NCI-H69 (cell line): ENCODE measurements around the gene TMED9.

Source experiments
- DNase-seq: peaks from one replicate; lab custom pipeline; 2025; lab: John Stamatoyannopoulos, UW

The TMED9 gene

DNA sequence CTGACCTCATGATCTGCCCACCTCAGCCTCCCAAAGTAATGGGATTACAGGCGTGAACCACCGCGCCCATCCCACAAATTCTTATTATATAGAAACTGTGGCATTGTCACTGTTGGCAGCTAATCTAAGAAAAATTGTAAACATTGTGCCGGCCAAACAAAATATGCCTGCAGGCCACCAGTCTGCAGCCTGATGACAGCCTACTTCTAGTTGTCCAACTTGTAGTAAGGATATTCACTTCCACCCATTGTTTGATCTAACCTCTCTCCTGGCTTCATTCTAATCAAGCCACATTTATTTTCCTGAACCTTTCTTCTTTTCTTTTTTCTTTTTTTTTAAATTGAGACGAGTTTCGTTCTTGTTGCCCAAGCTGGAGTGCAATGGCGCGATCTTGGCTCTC lies 13.7 kb upstream of the TMED9 start:
- no peak for DNase-seq

DNA sequence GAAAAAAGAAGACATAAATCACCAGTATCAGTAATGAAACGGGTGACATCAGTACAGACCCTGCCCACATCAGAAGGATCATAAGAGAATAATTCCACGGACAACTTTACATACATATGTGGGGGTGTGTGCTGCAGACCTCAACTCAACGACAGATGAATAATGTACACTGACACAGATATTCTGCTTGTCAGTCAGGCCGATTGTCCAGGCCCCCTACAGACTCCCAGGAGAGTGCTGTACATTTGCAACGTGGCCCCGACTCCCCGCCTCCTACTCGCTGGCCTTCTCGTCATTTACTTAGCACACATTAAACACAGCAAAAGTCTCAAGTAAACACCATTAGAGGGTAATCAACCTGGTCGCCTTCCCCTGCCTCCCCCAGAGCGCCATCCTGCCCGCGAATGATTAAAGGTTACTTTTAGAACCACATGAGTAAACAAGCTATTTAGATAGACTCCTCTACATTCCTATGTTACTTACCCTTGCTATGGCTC lies 3.5 kb upstream of the TMED9 start:
- peak; percentile 90 for DNase-seq

DNA sequence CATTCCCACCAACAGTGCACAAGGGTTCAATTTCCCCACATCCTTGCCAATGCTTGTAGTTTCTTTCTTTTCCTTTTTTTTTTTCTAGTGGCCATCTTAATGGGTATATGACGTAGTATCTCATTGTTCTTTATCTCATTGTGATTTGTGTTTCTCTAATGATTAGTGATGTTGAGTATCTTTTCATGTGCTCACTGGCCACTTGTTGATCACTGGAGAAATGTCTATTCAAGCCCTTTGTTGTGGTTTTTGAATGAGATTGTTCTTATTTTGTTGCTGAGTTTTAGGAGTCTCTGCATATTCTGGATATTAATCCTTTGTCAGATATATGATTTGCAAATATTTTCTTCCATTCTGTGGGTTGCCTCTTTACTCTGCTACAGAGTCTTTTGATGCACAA lies 1.6 kb upstream of the TMED9 start:
- no peak for DNase-seq

DNA sequence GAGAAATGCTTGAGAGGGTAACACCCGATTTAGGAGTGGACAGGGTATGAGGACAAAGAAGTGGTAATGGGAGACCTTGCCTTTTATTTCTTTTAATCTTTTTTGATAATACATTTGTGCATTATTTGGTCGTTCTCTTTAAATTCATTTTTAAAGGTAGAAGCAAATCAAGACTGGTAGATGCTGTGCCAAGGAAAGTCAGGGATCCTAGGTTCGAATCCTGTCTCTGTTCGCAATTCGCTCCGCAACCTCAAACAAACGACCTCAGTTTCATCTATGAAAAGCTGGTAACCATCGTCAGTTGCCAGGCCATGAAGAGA lies 353 bp upstream of the TMED9 start:
- peak; percentile 57 for DNase-seq

DNA sequence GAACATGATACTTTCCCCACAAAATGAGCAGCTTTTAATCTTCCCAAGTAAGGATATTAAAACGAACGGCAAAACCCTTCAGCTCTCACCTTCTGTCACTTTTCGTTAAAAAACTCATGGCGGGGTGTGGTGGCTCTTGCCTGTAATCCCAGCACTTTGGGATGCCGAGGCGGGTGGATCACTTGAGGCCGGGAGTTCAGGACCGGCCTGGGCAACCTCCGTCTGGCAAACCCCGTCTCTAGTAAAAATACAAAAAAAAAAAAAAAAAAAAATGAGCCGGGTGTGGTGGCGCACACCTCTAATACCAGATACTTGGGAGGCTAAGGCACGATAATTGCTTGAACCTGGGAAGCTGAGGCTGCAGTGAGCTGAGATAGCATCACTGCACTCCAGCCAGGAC lies 902 bp downstream of the TMED9 start:
- no peak for DNase-seq

DNA sequence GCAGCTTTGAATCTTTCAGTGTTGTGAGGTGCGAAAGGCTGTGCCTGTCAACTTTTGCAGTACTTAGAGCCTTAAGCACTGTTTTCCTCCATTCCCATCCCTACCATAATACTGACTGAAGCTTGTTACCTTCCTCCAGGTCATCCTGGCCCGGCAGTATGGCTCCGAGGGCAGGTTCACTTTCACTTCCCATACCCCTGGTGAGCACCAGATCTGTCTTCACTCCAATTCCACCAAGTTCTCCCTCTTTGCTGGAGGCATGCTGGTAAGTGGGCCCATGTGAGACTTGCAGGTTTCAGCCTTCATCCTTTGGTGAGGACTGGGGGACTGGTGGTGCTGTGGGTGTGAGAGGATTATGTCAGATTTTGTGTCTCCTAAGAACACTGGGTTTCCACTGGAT lies 1.5 kb downstream of the TMED9 start:
- no peak for DNase-seq

DNA sequence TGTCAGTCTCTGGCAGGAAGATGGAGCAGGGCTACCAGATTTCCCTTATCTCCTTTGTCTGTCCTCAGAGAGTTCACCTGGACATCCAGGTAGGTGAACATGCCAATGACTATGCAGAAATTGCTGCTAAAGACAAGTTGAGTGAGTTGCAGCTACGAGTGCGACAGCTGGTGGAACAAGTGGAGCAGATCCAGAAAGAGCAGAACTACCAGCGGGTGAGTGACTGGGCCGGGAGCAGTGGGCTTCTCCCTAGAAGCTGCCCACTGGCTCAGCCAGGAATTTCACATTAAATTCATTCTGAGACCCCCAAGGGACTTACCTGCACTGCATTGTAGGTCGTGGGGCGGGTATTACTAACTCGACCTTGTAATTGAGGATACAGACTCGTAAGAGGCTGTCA lies 2.1 kb downstream of the TMED9 start:
- no peak for DNase-seq

DNA sequence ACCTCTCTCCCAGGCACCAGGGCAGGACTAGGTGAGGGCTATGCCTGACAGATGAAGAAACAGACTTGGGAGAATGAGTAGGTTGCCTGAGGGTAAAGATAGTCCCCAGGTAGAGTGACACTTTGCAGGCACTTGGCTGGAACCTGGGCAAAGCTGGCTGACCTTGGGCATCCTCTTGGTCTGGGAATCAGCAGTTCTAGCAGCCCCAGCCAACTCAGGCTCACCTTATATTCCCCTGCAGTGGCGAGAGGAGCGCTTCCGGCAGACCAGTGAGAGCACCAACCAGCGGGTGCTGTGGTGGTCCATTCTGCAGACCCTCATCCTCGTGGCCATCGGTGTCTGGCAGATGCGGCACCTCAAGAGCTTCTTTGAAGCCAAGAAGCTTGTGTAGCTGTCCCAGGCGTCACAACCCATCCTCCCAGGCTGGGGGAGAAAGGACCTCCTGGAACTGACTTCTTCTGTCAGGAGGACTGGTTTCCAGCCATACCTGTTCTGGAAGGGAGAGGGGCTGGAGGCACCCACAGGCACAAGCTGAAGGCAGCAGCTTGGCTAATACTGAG lies 3.1 kb downstream of the TMED9 start:
- no peak for DNase-seq

DNA sequence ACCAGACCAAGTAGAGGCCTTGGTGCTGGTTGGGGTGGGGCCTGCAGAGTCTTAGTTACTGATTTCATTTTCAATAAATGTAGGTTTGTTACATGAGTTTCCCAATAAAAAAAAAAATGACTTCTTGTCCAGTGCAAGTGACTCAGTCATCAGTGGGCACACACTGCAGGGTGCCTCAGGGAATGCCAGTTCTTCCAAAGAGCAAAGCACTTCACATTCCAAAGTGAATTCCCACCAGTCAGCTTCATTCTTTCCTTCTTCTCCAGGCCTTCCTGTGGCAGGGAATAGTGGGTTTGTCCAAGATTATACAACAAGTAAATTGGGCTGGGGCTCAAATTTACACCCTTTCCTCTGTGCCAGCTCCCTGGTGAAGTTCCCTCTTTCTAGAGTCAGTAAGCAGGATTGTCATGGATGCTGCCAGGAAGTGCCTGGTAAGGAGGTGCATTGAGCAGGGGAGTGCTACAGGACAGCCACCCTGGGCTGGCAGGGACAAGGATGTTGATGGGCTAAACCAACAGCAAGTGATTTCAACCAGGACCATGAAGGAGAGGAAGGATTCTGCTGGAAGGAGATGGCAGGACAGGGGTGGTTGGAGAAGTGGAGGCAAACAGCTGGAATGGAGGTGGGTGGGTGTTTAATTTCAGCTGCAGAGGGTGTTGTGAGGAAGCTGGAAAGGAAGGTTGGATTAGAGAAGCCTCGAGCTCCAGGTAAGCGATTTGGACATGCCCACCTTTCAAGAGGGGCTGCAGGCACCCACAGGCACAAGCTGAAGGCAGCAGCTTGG lies 4.2 kb downstream of the TMED9 start:
- DNase-seq: no peak

DNA sequence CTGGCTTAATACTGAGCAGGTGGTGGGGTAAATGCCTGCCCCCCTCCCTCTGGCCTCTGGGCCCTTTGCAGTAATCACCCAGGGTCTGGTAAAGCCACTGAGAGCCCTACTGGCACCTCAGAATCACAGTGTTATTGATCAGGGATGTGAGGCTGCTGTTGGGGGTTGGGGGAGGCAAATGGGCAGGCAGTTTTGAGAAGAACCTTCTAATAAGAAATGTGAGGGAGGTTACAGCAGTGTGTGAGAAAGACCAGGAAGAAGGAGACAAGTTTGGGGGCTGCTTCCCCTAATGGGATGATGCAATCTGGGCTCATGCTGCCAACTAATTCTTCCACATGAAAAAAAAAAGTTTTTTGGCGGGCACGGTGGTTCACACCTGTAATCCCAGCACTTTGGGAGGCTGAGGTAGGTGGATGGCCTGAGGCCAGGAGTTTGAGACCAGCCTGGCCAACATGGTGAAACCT lies 4.8 kb downstream of the TMED9 start:
- no peak for DNase-seq

DNA sequence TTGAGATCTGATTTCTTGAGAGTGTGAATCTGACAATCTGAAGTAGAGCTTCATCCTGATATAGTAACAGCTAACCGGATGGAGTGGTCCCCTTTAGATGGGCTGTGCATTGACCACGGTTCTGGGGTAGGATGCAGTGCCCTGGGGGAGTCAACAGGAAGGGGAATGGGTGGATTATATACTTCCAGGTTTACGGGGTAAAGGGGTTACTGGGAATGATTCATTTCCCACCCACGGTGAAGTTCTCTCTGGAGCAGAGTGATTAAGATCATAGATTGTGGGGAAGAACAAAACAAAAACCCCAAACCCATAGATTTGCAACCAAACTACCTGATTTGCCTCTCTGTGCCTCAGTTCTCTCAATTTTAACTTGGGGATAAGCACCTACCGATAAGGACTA lies 6.5 kb downstream of the TMED9 start:
- no peak for DNase-seq

DNA sequence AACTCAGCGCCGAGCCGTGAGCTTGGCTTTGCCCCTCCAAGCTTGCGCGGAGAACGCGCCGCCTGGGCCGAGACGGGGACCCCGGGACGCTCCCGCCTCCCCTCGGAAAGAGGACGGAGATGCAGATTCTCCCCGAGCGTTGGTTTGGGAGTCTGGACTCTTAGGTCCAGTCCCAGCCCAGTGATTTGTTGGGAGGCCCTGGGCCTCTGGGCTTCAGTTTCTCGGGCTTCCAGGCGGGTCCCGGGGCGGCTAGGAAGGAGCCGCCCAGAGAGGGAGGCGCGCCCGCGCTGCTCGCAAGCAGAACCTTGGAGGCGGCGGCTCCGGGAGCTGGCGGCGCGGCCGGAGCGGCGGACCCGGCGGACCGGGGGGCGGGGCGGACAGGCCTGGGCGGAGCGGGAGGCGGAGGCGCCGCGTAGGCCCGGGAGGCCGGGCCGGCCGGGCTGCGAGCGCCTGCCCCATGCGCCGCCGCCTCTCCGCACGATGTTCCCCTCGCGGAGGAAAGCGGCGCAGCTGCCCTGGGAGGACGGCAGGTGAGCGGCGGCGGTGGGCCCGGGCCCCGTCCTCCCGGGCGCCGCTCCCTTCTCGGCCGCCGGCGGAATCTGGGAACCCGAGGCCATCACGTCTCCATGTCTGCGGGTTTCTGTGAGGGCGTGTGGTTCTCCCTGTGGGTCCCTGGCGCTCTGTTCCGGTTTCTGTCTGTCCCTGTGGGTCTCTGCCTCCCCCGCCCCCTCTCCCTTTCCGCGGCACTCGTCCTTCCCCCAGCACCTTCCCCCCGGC lies 7.9 kb downstream of the TMED9 start, which contains the start of gene B4GALT7:
B4GALT7 (plus strand) TSS at position 402 of the 777 bp plus-strand sequence; CDS start at position 481, 79 bp downstream.
- DNase-seq: peak; percentile 92

DNA sequence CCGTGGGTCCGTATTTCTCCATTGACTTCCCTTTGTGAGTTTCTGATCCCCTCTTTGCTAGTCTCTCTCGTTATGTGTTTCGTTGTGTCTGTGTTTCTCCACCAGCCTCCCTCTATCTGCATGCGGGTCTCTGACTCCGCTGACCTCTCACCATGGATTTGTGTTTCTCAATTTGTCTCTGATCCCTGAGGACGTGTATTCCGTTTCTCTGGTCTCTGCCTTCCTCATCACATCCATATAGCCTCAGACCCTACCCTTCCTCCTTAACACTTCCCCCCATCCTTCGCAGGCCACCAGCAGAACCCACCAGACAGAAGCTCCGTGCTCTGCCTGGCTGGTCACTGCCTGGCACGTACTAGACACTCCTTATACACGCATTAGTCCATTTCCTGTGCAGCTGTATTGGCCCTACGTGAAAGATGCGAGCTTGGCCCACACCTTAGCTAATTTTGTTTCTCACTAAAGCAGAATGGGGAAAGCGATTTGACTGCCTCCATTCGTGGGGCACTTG lies 8.6 kb downstream of the TMED9 start:
- DNase-seq: peak; percentile 35

DNA sequence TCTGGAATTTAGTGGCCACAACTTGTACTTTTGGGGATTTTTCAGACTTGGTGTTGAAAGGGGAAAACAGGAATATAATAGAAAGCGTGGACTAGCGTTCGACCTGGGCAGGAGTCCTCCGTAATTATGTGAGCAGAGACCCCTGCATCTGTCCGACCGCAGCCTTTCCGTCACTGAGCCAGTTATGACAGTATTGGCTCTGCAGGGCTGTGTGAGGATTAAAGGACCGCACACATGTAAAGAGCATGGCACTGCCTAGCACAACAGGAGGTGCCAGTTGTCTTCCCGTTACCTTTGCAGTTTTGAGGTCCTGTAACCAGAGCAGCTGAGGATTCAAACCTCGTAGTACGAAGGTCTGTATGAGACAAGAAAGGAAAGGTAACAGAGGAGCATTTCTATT lies 9.1 kb downstream of the TMED9 start:
- DNase-seq: no peak

DNA sequence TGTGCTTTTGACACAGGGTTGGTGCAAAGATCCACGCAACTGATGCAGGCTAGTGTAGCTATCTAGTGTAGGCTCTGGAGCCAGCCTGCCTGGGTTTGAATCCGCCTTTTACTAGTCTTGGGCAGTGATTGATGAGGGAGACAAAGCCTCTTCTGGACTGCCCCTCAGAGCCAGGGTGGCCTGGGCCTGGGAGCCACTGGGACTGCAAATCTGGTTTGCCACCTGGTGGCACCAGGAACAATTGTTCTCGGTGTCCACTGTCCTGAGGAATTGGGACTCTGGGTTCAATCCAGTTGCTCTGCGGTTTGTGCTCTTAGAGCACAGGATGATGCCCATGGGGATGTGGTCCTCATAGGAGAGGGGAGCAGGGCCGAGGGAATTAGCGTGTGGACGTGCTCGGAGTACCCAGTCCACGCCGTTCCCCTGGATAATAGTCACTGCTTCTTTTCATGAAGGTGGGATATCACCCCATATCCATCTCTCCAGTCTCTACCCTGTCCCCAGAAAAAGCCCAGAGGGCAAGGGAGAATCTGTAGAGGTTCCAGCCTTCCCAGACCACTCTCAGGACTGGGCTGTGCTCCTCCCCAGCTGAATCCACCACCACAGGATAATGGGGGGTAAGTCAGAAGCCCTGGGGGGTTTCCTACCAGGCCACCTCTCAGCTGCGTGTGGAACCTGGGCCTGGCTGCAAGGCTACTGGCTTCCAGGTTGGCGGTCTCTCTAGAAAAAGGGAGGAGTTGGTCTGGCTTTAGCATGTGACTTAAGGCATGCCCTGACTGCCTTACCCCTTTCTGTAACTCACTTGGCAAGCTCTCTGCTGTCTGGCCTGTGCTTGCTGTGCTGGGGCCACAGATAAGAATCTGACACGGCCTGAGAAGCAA lies 9.8 kb downstream of the TMED9 start:
- DNase-seq: no peak

DNA sequence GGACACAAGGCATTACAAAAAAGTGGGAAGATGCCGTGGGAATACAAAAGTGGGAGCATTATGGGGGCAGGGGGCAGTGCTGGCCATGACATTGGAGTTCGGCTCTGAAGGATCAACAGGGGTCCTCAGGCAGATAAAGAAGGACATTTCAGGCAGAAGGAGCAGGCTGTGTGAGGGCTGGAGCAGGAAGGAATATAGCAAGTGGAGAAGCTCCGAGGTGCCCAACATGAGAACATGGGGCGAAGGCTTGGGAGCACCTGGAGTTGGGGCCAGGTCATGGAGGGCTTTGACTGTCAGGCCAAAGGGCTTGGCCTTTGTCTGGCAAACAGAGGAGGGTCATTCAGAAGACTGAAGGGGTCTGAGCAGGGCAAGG lies 10.4 kb downstream of the TMED9 start:
- DNase-seq: no peak

DNA sequence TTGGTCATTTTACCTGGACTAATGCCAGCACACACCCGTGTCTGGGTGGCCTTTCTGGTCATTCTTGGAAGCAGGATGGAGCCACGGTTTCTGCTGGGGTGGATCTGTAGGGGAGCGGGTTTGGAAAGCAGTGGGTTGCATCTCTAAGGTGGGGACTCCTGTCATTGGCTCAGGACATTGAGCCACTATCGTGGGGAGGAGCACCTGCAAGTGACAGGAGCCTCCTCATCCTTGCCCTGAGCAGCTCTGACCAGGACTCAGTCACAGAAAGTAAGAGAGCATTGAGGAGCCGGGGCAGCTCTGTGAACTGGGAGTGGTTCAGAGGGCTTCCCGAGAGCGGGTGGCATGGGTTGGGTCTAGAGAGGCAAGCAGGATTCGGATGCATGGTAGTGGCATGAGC lies 11.6 kb downstream of the TMED9 start:
- DNase-seq: no peak

DNA sequence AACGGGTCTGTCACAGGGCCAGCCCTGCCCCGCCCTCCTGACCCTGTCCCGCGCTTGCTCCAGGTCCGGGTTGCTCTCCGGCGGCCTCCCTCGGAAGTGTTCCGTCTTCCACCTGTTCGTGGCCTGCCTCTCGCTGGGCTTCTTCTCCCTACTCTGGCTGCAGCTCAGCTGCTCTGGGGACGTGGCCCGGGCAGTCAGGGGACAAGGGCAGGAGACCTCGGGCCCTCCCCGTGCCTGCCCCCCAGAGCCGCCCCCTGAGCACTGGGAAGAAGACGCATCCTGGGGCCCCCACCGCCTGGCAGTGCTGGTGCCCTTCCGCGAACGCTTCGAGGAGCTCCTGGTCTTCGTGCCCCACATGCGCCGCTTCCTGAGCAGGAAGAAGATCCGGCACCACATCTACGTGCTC lies 12.1 kb downstream of the TMED9 start:
- no peak for DNase-seq

DNA sequence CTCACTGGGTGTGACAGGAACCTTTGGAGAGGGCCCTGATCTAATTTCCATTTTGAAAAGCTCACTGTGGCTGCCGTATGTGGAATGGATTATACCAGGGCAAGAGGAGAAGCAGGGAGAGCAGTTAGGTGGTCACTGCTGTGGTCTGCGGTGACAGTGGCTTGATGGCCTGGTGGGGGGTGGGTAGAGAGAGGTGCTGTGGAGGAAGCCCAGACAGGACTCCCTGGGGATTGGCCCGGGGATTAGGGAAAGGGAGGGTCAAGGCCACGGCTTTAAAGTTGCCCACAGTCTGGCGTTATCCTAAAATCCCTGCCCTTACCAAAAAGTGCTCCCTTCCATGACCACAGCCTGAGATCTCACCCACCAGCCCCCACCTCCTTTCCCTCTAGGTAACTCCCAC lies 12.7 kb downstream of the TMED9 start:
- no peak for DNase-seq

DNA sequence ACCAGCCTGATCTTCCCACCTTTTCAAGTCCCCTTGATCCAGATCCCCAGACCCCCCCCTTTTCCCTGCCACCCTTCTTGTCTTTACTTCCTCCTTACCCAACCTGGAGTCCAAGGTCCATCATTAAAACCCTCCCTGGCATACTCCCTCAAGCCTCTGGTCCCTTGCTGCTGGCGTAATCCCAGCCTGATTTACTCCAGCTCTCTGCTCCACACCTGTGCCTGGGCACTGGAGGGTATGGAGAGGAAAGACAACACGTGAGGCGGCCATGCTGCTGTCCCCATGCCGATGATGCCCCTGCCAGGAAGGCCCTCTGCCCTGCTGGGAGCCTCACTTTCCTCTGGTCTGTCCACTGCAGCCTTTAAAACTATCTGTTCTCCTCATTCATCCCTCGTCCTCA lies 13.1 kb downstream of the TMED9 start:
- no peak for DNase-seq

DNA sequence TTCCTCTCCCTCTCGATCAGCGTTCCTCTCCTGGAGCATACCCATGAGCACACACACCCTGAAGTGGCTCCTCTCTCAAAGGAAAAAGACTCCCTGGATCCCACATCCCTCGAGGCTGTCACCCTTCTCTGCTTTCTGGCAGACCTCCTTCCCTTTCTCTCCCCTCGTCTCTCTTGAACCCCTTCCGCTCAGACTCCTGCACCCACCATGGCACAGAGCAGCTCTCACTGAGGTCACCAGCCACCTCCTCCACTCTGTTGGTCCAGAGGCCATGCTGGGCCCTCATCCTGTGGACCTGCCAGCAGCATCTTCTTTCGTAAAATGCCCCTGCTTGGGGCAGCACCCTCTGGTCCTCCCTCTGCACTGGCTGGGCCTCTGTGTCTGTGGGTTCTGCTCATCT lies 13.7 kb downstream of the TMED9 start:
- DNase-seq: no peak
